ENCODE results near the gene NEUROD2.

NEUROD2 gene

GRCh38 chr17:39618246-39618913 lies 10.7 kb upstream of the NEUROD2 start:
- no peak for DNase-seq

GRCh38 chr17:39617446-39618245 lies 9.9 kb upstream of the NEUROD2 start:
- DNase-seq, result peak; percentile 85

GRCh38 chr17:39617100-39617445 lies 9.4 kb upstream of the NEUROD2 start:
- no peak for DNase-seq

GRCh38 chr17:39615434-39615833 lies 7.7 kb upstream of the NEUROD2 start:
- DNase-seq, result no peak

GRCh38 chr17:39614545-39615157 lies 6.9 kb upstream of the NEUROD2 start:
- no peak for DNase-seq

- no peak for DNase-seq
Measured at GRCh38 chr17:39612935-39613464, 5.3 kb upstream of the NEUROD2 start.

GRCh38 chr17:39612291-39612894 lies 4.7 kb upstream of the NEUROD2 start:
- DNase-seq, result peak; percentile 76

- DNase-seq, result peak; percentile 59
Measured at GRCh38 chr17:39611401-39612112, 3.8 kb upstream of the NEUROD2 start.

GRCh38 chr17:39609416-39610025 lies 1.8 kb upstream of the NEUROD2 start:
- DNase-seq, result no peak

- peak; percentile 74 for DNase-seq
Measured at GRCh38 chr17:39608142-39608981, 642 bp upstream of the NEUROD2 start.

- no peak for DNase-seq
Measured at GRCh38 chr17:39607057-39607850, 466 bp downstream of the NEUROD2 start.

- DNase-seq, result no peak
Measured at GRCh38 chr17:39606434-39607056, 1.2 kb downstream of the NEUROD2 start.

GRCh38 chr17:39605492-39606433 lies 2.0 kb downstream of the NEUROD2 start:
- DNase-seq, result no peak

- no peak for DNase-seq
Measured at GRCh38 chr17:39604911-39605491, 2.7 kb downstream of the NEUROD2 start.

GRCh38 chr17:39603304-39604016 lies 4.3 kb downstream of the NEUROD2 start:
- no peak for DNase-seq

- DNase-seq, result no peak
Measured at GRCh38 chr17:39602533-39603303, 5.0 kb downstream of the NEUROD2 start.

All from NCI-H2171 (cell line).